ENCODE data around the gene CTIF.

The CTIF gene

DNA sequence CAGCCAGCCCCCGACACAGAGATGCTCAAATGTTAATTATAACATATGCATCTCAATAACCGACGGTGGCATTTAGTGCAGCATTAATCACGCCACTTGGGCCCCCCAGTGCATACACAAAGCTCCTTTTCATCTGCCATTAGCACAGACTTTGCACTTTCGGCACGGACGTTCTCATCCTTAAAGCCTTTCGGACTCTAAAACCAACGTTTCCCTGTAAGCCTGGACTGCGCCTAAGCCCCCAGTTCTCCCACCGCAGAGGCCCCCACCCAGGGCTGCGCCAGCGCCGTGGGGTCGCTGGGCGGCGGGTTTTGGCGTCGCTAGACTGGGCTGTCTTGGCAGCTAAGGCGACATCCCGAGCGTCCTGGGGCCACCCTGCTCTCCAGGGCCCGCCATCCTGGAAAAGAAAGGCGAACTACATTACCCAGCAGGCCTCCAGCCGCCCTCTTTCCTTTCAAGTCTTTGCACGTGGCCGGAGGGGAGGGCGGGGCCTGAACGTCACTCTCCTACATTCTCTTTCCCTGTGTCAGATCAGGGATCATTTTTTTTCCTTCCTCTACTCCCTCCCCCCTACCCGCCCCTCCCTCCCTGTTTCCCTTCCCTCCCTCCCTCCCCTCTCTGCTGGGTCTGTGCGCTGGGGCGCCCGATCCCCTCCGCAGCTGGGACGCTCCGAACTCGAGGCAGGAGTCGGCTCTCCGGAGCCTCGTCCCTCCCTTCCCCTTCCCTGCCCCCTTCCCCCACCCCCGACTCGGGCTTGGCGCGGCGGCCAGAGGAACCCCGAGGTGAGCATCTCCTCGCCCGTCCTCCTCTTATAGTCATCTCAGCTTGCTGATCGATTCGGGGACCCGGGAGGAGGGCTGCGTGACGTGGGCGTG is at the start of gene CTIF:
CTIF (plus strand) TSS at position 501 of the 875 bp plus-strand sequence. CDS start 80,535 bp downstream, outside the sequence.
- no peak for TF ChIP-seq CTCF (IDR thresholded peaks at IDR 0.05)

DNA sequence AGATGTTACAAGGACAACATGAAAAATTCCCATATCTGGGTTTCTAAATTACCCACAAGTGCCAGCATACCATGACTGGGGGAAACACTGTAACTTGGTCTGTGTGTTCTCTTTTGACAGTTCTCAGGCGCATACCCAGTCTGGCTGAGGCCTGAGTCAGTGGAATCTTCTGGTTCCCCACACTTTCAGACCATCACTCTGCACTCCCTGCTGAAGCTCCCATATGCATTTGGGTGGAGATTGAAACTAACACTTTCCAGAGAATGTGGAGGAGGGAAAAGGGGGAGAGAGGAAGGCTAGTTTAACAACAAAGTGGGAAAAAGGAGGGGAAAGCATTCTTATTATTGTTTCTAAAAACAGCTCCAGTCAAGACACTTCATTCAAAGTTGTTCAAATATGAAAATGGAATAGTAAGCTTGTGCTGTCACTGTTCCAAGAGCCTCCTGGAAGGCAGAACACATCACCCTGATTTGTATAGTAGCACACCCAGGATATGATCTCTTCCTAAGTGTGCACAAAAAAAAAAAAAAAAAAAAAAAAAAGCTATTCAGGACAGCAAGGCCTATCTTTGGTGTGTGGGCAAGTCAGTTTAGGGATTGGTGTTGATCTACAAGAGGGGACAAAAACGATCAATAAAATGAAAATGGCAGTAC is 48.1 kb upstream of the CTIF start:
- TF ChIP-seq CTCF (IDR thresholded peaks at IDR 0.05), result no peak

- TF ChIP-seq CTCF (IDR thresholded peaks at IDR 0.05), result no peak
These were observed 46.0 kb upstream of the CTIF start for GRCh38 chr18:48492880-48493279.

DNA sequence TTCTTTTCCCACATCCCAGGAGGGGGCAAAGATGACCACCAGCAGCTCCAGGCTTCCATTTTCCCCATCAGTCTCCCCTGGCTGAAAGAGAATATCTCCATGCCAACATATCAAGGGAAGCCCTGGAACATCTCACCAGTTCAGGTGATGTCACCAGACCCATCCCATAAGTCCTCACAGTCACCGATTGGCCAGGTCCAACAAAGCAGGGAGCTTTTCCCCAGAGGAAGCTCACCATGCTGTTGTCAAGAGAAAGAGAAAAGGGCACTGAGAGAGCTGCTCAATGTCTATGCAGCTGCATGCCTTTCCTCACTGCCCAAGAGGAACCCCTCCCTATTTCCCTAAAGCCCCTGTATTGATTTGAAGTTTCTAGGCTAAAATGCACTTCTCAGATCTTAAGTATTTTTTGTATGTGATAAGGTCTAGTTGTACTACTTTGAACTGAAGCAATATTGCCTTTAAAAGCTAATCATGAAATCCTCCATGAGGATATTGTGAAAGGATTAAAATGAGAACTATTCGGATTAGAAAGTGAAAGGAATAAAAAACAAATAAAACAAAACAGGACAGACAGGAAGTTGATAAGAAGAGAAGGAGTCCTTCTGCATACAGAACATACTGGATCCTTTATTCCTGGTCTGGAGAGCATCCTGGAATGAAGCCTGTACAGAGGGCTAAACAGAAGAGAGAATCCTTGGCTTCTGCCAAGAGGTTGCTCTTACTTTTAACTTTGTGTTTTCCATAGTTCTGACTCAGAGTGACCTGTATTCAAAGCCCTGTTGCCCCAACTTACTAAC is 45.2 kb upstream of the CTIF start:
- TF ChIP-seq CTCF (IDR thresholded peaks at IDR 0.05), result no peak

- TF ChIP-seq CTCF (IDR thresholded peaks at IDR 0.05), result no peak
These were observed 41.0 kb upstream of the CTIF start for GRCh38 chr18:48497863-48498262.

- no peak for TF ChIP-seq CTCF (IDR thresholded peaks at IDR 0.05)
These were observed 38.3 kb upstream of the CTIF start for GRCh38 chr18:48500517-48500916.

GRCh38 chr18:48502906-48503305 is 35.9 kb upstream of the CTIF start:
- TF ChIP-seq CTCF (IDR thresholded peaks at IDR 0.05), result no peak

Data from LNCAP (cell line).